Right lobe of liver (tissue), 4 donors: ENCODE results near the gene PRDM2.

ENCODE experiments used
- CTCF ChIP-seq, 4 donors: fragments of 200-600 bp in 3 of 4; fragments of 450-650 bp in 1 of 4; IDR thresholded peaks; one replicate each; pipeline versions ENCODE4 v1.5.1 to v1.8.0; 2016 to 2022; ENCODE audit warnings: antibody characterized with exemption in 4 of 4, mild to moderate bottlenecking in 2 of 4
- POLR2A ChIP-seq: fragments of 450-650 bp; IDR thresholded peaks from one replicate; pipeline ENCODE4 v1.6.1; 2017; ENCODE audit warnings: antibody characterized with exemption, mild to moderate bottlenecking
- donor health status: DM: no; HTN: no; CAD: no.
- donor health status: DM: no; HTN: no; CAD: no.
- donor health status: DM: no; HTN: yes; CAD: no.

- TF ChIP-seq CTCF (IDR thresholded peaks at IDR 0.05) (no peak), POLR2A (no peak)
These were observed 37.4 kb downstream of the PRDM2 start for GRCh38 chr1:13737398-13737797.
